WTC11 (cell line): Measurements from ENCODE around the gene PPP4R4.

Experiments used
- ATF1 ChIP-seq: sonication (generic); formaldehyde crosslinking; IDR thresholded peaks from 2 replicates; pipeline ENCODE4 v1.8.1; 2023; ENCODE audit warnings: mild to moderate bottlenecking, moderate library complexity, missing genetic modification reagents
- CBFB ChIP-seq: sonication (generic); formaldehyde crosslinking; IDR thresholded peaks from 2 replicates; pipeline ENCODE4 v1.8.1; 2022; ENCODE audit warnings: mild to moderate bottlenecking, low read depth, missing genetic modification reagents
- FOXK1 ChIP-seq: sonication (generic); formaldehyde crosslinking; IDR thresholded peaks from 2 replicates; pipeline ENCODE4 v1.8.0; 2022; ENCODE audit warnings: mild to moderate bottlenecking, moderate library complexity, missing genetic modification reagents
- TF ChIP-seq, protein P1 (sequence below): fragments of 200-600 bp; IDR thresholded peaks from 2 replicates; pipeline ENCODE4 v1.8.0; 2022; ENCODE audit warnings: antibody characterized with exemption
- TF ChIP-seq, protein P2 (sequence below): sonication (generic); formaldehyde crosslinking; IDR thresholded peaks from 2 replicates; pipeline ENCODE4 v1.8.1; 2023; ENCODE audit warnings: mild to moderate bottlenecking, missing genetic modification reagents, moderate library complexity

- TF ChIP-seq, protein P1, sequence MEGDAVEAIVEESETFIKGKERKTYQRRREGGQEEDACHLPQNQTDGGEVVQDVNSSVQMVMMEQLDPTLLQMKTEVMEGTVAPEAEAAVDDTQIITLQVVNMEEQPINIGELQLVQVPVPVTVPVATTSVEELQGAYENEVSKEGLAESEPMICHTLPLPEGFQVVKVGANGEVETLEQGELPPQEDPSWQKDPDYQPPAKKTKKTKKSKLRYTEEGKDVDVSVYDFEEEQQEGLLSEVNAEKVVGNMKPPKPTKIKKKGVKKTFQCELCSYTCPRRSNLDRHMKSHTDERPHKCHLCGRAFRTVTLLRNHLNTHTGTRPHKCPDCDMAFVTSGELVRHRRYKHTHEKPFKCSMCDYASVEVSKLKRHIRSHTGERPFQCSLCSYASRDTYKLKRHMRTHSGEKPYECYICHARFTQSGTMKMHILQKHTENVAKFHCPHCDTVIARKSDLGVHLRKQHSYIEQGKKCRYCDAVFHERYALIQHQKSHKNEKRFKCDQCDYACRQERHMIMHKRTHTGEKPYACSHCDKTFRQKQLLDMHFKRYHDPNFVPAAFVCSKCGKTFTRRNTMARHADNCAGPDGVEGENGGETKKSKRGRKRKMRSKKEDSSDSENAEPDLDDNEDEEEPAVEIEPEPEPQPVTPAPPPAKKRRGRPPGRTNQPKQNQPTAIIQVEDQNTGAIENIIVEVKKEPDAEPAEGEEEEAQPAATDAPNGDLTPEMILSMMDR = no peak
- TF ChIP-seq FOXK1 (CRISPR knock-in tag) (no peak), ATF1 (no peak), CBFB (CRISPR knock-in tag) (no peak)
- TF ChIP-seq, protein P2, sequence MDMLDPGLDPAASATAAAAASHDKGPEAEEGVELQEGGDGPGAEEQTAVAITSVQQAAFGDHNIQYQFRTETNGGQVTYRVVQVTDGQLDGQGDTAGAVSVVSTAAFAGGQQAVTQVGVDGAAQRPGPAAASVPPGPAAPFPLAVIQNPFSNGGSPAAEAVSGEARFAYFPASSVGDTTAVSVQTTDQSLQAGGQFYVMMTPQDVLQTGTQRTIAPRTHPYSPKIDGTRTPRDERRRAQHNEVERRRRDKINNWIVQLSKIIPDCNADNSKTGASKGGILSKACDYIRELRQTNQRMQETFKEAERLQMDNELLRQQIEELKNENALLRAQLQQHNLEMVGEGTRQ (CRISPR knock-in tag) = no peak
These were observed 21.4 kb upstream of the PPP4R4 start for GRCh38 chr14:94152676-94153075.
